Activated T-cell treated with anti-CD3 and anti-CD28 coated beads, Interleukin-2, amount 50 U/mL, for 4 hours (primary cell): Measurements from ENCODE around the gene CCDC47. TPM values are rescaled to one million over a fixed set of nuclear protein-coding genes. Genes with fewer than 3 reads are reported as not detected.
A peak's percentile ranks its signal among the peaks of the same experiment; 100 is the strongest.
"Not testable (repeated sequence)": the region's sequence is repeated elsewhere in the genome, so short reads cannot be mapped to it uniquely, and the experiment has no call there.

ENCODE experiments used
- ATAC-seq, 2 donors: fragments of 200-7000 bp; cut with Tn5 transposase; one replicate each; pipeline ENCODE4 v1.10.0; 2021
- DNase-seq: peaks from one replicate; pipeline ENCODE4 v3.0.0-alpha.2; 2020
- H3K27me3 Mint-ChIP-seq: one replicate; pipeline ENCODE4 v1.8.0; 2021; ENCODE audit warnings: low read depth, mixed read lengths
- H3K36me3 Mint-ChIP-seq: one replicate; pipeline ENCODE4 v1.8.0; 2022; ENCODE audit warnings: mixed read lengths; ENCODE audit not compliant: insufficient read depth
- H3K4me1 Mint-ChIP-seq: one replicate; pipeline ENCODE4 v1.8.0; 2021; ENCODE audit warnings: low read depth, mixed read lengths
- H3K4me3 Mint-ChIP-seq: one replicate; pipeline ENCODE4 v1.8.0; 2021; ENCODE audit warnings: mild to moderate bottlenecking, moderate library complexity, mixed read lengths
- H3K9me3 Mint-ChIP-seq: one replicate; pipeline ENCODE4 v1.8.0; 2021; ENCODE audit warnings: mixed read lengths
- total RNA-seq, 3 donors: library from RNA; stranded (reverse); gene quantifications; one replicate each; pipeline ENCODE4 v1.2.1, GENCODE V29; 2021

Gene CCDC47
- total RNA-seq, 3 donors from 2014 or later, result 99.5 to 103 (median 102) TPM

DNA sequence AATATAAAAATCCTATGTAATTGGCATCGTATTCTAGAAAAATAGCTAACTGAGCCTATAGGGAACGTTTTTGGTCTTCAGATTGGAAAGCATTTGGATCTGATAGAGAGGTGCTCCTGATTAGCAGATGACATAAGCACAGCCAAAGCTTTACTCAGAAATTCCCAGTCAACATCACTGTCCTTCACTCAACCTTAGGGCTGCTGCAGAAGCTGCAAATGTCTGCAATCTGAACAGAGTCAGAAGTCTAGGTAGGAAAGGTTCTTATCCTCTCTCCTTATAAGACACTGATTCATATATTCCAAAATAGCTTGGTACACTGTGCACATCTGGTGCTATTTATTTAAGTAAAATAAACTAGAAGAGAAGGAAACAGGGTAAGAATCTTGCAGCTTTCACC, 51.0 kb downstream of the CCDC47 start:
- Mint-ChIP-seq H3K9me3 (no peaks in the 10 kb centered on the region), H3K36me3 (peaks cover 11% of the 10 kb centered on the region), H3K27me3 (no peaks in the 10 kb centered on the region), H3K4me3 (no peak overlapping the region), H3K4me1 (no peaks in the 10 kb centered on the region)
- no peak for ATAC-seq
- no peak for DNase-seq

DNA sequence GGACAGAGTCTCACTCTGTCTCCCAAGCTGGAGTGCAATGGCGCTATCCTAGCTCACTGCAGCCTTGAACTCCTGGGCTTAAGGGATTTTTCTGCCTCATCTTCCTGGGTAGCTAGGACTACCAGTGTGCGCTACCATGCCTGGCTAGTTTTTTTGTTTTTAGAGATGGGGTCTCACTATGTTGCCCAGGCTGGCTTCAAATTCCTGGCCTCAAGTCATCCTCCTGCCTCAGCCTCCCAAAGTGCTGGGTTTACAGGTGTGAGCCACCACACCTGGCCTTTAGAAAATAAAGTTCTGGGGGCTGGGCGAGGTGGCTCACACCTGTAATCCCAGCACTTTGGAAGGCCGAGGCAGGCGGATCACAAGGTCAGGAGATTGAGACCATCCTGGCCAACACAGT, 53.2 kb downstream of the CCDC47 start:
- H3K36me3 Mint-ChIP-seq, H3K4me3 Mint-ChIP-seq, ATAC-seq, H3K4me1 Mint-ChIP-seq, H3K9me3 Mint-ChIP-seq, H3K27me3 Mint-ChIP-seq, DNase-seq: not testable (repeated sequence)

DNA sequence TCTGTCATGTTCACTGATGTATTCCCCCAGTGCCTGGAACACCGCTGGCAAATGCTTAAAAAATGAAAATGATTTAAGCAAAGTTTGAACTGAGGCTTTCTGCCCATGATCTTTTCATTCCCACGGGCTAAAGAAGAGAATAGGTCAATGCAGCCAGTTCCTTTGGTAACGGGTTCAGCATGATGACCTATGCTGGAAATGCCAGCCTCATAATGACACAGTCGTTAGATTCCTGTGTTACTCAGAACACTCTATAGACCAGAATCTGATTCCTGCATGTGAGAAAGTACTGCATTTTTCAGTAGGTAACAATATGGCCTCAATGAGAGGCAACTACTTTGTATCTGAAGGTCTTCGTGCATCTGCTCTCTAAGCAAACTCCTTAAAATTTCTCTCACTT, 54.4 kb downstream of the CCDC47 start:
- Mint-ChIP-seq H3K9me3 (no peaks in the 10 kb centered on the region), H3K4me3 (no peak overlapping the region), H3K4me1 (no peaks in the 10 kb centered on the region), H3K36me3 (peaks cover 6% of the 10 kb centered on the region), H3K27me3 (no peaks in the 10 kb centered on the region)
- ATAC-seq, result no peak
- no peak for DNase-seq

DNA sequence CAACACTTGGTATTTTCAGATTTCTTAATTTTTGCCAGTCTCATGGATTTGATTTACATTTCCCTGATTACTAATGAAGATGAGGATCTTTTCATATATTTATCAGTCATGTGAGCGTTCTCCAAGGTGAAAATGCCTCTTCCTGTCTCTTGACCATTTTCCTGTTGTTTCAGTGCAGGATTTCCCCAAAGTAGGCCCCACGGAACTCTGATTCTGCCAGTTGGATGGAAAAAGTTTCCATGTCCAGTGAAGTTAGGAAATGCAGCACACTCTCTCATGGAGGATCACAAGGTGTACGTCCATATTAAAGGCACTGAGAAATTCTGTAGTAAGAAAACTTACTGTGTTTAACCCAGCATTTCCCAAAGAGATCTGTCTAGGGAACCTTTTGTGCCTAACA, 57.0 kb downstream of the CCDC47 start:
- H3K4me3 Mint-ChIP-seq, result no peak overlapping the region
- H3K27me3 Mint-ChIP-seq, result no peaks in the 10 kb centered on the region
- no peak for DNase-seq
- peaks cover 12% of the 10 kb centered on the region for H3K36me3 Mint-ChIP-seq
- no peak for ATAC-seq
- no peaks in the 10 kb centered on the region for H3K4me1 Mint-ChIP-seq
- H3K9me3 Mint-ChIP-seq, result no peaks in the 10 kb centered on the region

DNA sequence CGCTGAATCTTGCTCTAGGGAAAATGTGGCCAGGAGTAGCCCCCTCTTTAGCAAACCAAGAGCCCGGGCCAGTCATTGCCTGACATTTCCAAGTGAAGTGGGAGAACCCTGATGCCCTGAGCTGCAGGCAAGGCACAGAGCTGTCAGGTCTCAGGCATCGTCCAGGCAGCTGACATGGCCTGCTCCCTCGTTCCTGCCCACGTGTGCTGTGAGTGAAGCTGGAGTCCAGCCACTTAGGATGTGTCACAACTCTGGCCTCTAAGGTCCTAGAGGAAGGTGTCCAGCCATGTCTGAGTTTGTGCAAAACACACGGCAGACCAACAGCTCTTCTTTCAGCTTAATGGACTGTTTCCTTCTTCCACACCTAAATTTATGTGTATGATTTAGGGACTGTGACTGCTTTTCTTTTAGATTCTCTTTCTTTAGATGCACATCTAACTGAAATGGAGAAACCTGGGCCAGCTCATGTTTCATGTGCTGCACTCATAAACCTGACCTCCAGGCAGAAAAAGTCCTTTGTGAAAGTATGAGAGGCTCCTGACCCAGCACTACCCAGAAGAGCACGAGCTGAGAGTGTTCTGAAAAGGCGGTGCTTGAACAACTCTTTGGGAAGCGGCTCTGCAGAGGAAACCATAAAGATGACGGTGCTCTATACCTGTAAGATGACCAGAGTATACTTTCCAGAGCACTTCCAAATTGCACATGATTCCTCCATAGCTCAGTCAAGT, 58.7 kb downstream of the CCDC47 start:
- ATAC-seq, result no peak
- Mint-ChIP-seq H3K36me3 (peaks cover 12% of the 10 kb centered on the region), H3K9me3 (no peaks in the 10 kb centered on the region), H3K4me3 (no peak overlapping the region), H3K27me3 (no peaks in the 10 kb centered on the region), H3K4me1 (peaks cover 10% of the 10 kb centered on the region)
- no peak for DNase-seq

DNA sequence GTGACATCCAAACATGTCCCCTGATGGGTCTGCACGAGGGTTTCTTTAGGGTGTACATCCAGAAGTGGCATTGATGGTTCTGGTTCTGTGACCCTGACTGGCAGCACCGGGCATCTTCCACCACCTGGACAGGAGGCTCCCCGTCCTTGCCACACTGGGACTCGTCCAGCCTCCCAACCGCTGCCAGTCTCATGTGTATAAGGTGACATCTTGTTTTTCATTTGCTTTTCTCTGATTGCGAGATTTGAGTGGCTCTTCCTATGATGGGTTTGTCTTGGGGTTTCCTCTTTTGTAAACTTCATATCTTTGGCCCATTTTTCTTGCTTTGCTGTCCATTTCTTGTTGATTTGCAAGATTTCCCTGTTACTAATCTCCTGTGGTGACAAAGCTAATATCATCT, 64.3 kb downstream of the CCDC47 start:
- ATAC-seq, result no peak
- peaks cover 16% of the 10 kb centered on the region for H3K36me3 Mint-ChIP-seq
- no peak overlapping the region for H3K4me3 Mint-ChIP-seq
- H3K4me1 Mint-ChIP-seq, result peaks cover 59% of the 10 kb centered on the region
- no peaks in the 10 kb centered on the region for H3K27me3 Mint-ChIP-seq
- H3K9me3 Mint-ChIP-seq, result no peaks in the 10 kb centered on the region
- DNase-seq, result no peak

DNA sequence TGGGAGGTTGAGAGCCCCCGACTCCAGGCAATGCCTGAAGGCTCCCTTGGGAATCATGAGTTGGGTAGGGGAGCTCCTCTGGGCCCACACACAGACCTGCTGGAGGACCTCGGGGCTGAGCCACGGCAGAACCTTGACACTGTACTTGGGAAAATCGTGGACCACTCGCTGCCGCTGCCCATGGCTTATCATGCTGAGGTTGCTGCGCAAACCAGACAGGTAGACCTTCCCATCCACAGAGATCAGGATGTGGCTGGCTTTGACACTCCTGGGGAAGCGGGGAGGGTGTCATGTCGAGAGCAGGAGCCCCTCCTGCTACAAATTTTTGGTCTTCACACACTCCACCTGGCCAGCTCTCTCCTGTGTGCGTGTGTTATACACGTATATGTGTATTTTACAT, 66.2 kb downstream of the CCDC47 start:
- Mint-ChIP-seq H3K9me3 (no peaks in the 10 kb centered on the region), H3K4me1 (peaks cover 79% of the 10 kb centered on the region), H3K27me3 (no peaks in the 10 kb centered on the region), H3K36me3 (peaks cover 18% of the 10 kb centered on the region), H3K4me3 (peak overlapping the region; percentile 31)
- ATAC-seq (no peak), DNase-seq (no peak)

DNA sequence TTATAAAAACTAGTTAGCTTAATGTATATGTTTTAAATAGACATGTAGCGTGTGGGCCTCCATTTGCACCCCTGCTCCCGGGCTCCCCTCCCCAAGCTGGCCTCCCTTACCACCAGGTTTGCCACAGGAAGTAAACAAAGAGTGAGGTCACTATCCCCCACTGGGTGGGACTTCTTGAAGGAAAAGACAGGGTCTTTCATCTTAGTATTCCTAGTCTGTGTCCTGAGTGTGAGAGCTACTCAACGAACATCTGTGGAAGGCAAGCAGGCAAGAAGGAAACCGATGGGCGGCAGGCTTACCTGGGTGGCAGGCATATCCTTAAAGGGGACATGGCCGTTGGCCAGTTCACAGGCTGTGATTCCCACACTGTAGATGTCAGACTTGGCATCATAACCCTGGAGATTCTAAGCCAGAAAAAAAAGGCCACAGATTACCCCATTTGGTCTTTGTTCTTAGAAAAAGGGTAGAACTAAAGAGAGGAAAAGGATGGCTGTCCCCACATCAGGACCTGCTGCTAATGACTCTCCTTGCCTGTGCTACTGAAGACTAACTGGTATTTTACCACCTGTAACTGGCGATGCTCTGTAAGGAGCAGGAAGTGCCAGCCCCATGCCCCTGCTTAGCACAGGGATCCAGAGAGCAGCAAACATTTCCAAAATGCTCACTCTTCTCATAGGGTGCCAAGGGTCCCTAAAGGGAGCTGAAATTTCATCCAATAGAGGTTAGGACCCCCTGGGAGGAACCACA, 66.9 kb downstream of the CCDC47 start:
- H3K4me1 Mint-ChIP-seq, result peaks cover 84% of the 10 kb centered on the region
- DNase-seq, result no peak
- ATAC-seq, result no peak
- peak overlapping the region; percentile 11 for H3K4me3 Mint-ChIP-seq
- H3K9me3 Mint-ChIP-seq, result no peaks in the 10 kb centered on the region
- no peaks in the 10 kb centered on the region for H3K27me3 Mint-ChIP-seq
- peaks cover 18% of the 10 kb centered on the region for H3K36me3 Mint-ChIP-seq

DNA sequence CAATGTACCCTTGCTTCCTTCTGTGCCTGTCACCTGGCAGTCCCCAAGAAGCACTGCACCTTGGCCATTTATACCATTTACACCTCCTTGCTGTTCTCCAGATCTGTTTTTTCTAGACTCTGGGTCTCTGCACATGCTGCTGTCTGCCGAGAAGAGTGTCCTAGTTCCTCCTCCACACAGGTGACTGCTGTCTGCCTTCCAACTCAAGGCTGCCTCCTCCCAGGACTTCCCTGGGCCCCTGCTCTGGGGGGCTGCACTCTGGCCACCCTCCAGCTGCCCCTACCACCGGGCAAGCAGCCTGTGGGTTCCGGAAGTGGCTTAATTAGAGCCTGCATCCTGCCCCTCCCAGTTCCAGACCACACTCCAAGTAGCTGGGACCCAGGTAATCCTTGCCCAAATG, 67.7 kb downstream of the CCDC47 start:
- no peak overlapping the region for H3K4me3 Mint-ChIP-seq
- no peak for DNase-seq
- no peaks in the 10 kb centered on the region for H3K9me3 Mint-ChIP-seq
- ATAC-seq, result no peak
- peaks cover 18% of the 10 kb centered on the region for H3K36me3 Mint-ChIP-seq
- peaks cover 90% of the 10 kb centered on the region for H3K4me1 Mint-ChIP-seq
- H3K27me3 Mint-ChIP-seq, result no peaks in the 10 kb centered on the region

DNA sequence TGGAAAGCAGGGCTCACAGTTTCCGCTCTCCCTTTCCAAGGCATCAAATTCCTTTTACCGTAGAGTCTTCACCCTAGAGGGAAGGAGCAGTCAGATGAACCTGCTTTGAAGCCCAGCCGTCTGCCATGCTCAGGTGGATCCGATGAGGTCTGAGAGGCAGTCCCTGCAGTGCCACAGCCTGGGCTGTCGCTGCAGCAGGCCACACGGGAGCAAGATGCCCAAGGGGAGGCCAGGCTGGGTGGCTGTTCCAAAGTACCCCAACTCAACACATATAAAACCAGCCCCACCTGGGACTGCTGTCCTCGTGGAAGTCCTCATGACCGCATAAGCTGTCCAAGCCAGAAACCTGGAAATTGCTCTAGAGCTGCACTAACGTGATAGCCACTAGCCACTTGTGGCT, 68.6 kb downstream of the CCDC47 start:
- Mint-ChIP-seq H3K36me3 (peaks cover 18% of the 10 kb centered on the region), H3K9me3 (no peaks in the 10 kb centered on the region), H3K4me1 (peaks cover 82% of the 10 kb centered on the region), H3K4me3 (no peak overlapping the region), H3K27me3 (no peaks in the 10 kb centered on the region)
- no peak for DNase-seq
- ATAC-seq, result no peak

DNA sequence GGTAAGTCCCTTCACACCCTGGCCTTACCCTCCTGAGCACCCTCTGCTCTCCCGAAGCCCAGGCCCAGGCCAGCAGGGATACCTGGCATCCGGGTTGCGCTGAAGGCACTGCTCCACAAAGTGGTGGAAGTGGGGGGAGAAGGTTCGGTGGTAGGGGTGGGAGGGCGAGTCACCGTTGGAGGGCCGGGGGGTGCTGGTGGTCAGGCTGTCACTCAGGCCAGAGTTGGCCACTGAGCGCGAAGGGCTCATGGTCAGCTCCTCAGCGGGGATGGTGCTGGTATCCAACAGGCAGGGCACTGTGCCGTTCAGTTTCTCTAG, 69.2 kb downstream of the CCDC47 start:
- DNase-seq (no peak), ATAC-seq (no peak)
- H3K4me3 Mint-ChIP-seq, result no peak overlapping the region
- H3K36me3 Mint-ChIP-seq, result peaks cover 15% of the 10 kb centered on the region
- H3K4me1 Mint-ChIP-seq, result peaks cover 76% of the 10 kb centered on the region
- no peaks in the 10 kb centered on the region for H3K9me3 Mint-ChIP-seq
- H3K27me3 Mint-ChIP-seq, result no peaks in the 10 kb centered on the region

DNA sequence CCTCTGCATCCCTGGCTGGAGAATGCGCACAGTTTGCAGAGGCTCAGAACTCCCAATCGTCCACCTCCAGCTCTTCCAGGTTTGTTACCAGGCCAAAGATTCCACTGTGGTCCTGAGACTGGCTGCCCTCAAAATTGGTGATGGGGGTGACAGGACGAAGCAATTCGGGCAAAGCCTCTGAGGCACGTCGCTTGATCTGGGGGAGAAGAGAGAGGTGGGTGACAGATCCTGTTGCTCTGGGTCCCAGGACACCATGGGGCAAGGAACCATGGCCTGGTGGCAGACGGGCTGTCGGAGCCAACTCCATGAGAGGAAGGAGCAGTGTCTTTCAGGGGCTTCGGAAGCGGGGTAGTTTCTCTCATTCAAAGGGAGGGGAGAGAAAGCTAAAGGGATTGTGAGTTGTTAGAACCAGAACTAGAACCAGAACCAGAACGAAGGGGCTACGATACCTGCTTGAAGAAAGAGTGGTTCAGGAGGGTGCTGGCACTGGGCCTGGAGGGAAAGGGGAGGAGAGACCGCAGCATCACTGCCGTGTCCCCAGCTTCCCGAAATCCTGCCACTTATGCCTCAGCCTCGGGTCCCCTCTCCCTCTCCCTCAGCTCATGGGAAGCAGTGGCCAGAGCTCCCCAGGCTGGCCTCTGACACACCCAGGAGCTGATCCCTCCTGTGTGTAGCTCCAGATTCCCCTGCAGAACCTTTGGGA, 69.7 kb downstream of the CCDC47 start:
- peak overlapping the region; percentile 46 for H3K4me3 Mint-ChIP-seq
- H3K9me3 Mint-ChIP-seq, result no peaks in the 10 kb centered on the region
- H3K27me3 Mint-ChIP-seq, result no peaks in the 10 kb centered on the region
- peaks cover 12% of the 10 kb centered on the region for H3K36me3 Mint-ChIP-seq
- ATAC-seq (no peak), DNase-seq (no peak)
- H3K4me1 Mint-ChIP-seq, result peaks cover 71% of the 10 kb centered on the region

DNA sequence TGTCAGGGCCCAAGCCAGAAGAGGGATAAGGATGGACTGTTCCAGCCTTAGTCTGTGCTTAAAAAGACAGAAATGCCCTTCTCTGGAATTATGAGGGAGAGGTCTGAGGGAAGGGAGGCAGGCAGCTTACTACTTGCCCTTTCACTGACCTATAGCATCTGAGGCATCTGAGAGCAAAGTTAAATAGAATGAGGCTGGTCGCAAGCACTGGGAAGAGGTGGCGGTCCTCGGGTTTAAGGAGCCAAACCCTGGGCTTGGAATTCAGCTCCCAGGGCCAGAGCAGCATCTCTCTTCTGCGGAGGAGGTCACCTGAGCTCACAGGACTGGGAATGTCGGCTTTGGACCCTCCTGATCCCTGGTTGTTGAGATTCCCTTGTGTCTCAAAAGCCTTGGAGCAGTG, 70.4 kb downstream of the CCDC47 start:
- H3K36me3 Mint-ChIP-seq, result peaks cover 12% of the 10 kb centered on the region
- no peaks in the 10 kb centered on the region for H3K27me3 Mint-ChIP-seq
- no peak for ATAC-seq
- peaks cover 68% of the 10 kb centered on the region for H3K4me1 Mint-ChIP-seq
- peak overlapping the region; percentile 87 for H3K4me3 Mint-ChIP-seq
- DNase-seq, result no peak
- H3K9me3 Mint-ChIP-seq, result no peaks in the 10 kb centered on the region

DNA sequence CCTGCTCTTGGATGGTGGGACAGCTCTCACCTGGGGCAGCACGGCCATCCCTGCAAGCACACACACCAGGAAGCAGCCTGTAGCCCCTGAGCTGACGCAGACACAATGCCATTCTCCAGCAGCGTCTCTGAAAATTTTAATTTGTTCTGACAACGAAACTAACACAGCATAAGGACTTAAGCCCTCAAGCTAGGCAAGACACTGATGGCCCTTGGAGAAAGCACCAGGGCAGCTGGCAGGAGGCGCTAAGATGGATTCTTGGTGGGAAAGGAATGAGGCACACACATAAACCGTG, 70.7 kb downstream of the CCDC47 start:
- H3K27me3 Mint-ChIP-seq, result no peaks in the 10 kb centered on the region
- H3K4me1 Mint-ChIP-seq, result peaks cover 71% of the 10 kb centered on the region
- peaks cover 12% of the 10 kb centered on the region for H3K36me3 Mint-ChIP-seq
- H3K9me3 Mint-ChIP-seq, result no peaks in the 10 kb centered on the region
- DNase-seq, result no peak
- peak overlapping the region; percentile 87 for H3K4me3 Mint-ChIP-seq
- ATAC-seq, result no peak
